Esophagus muscularis mucosa (tissue), 4 donors: ENCODE measurements around the gene ZNF780B.

Experiments used
- CTCF ChIP-seq, 3 experiments: fragments of 200-600 bp in 2 of 3; fragments of 450-650 bp in 1 of 3; sonication (generic) in 2 of 3; IDR thresholded peaks; one replicate each; pipeline ENCODE4 v1.5.1; 2017 to 2019; ENCODE audit warnings: antibody characterized with exemption in 3 of 3, mild to moderate bottlenecking in 2 of 3, moderate library complexity in 1 of 3
- EP300 ChIP-seq: sonication (generic); formaldehyde crosslinking; IDR thresholded peaks from one replicate; pipeline ENCODE4 v1.6.1; 2017; ENCODE audit warnings: antibody characterized with exemption
- POLR2A ChIP-seq: fragments of 450-650 bp; IDR thresholded peaks from one replicate; pipeline ENCODE4 v1.6.1; 2017; ENCODE audit warnings: antibody characterized with exemption, moderate library complexity, mild to moderate bottlenecking, low read depth
- POLR2AphosphoS5 ChIP-seq, 2 donors: sonication (generic); formaldehyde crosslinking; IDR thresholded peaks; one replicate each; pipeline ENCODE4 v1.6.1; 2017; ENCODE audit warnings: antibody characterized with exemption in 2 of 2

GRCh38 chr19:40057166-40057565 is 1.1 kb upstream of the ZNF780B start:
- TF ChIP-seq POLR2A (no peak), CTCF (IDR thresholded peaks at IDR 0.05) (no peak), POLR2AphosphoS5 (IDR thresholded peaks at IDR 0.05) (no peak), EP300 (no peak)
